Cardiac muscle cell (in vitro differentiated cells and primary cell): ENCODE measurements around the gene ARL11. TPM values are rescaled to one million over a fixed set of nuclear protein-coding genes. Genes with fewer than 3 reads are reported as not detected.
"Not testable (repeated sequence)": the region's sequence is repeated elsewhere in the genome, so short reads cannot be mapped to it uniquely, and the experiment has no call there.

Source experiments
- DNase-seq, 2 donors: peaks; one replicate each; pipeline versions ENCODE4 v3.0.0 to v3.0.0-alpha.2; 2010 to 2017; ENCODE audit warnings: low read depth in 1 of 2, low spot score in 1 of 2
- H3K27ac ChIP-seq: fragments of 200-600 bp; sonication (generic); 2 replicates; pipeline ENCODE4 v1.5.1; 2016
- H3K27me3 ChIP-seq: fragments of 200-600 bp; sonication (generic); 2 replicates; pipeline ENCODE4 v1.6.0; 2016; ENCODE audit warnings: control low read depth
- H3K36me3 ChIP-seq: fragments of 200-600 bp; sonication (generic); 2 replicates; pipeline ENCODE4 v1.5.1; 2016; ENCODE audit warnings: control low read depth
- H3K4me1 ChIP-seq: fragments of 200-600 bp; sonication (generic); 2 replicates; pipeline ENCODE4 v1.8.1; 2017; ENCODE audit warnings: low read depth, mild to moderate bottlenecking, mixed run types
- H3K4me3 ChIP-seq: fragments of 200-600 bp; sonication (generic); 2 replicates; pipeline ENCODE4 v1.5.1; 2016; ENCODE audit warnings: mild to moderate bottlenecking
- H3K9me3 ChIP-seq: fragments of 200-600 bp; sonication (generic); 2 replicates; pipeline ENCODE4 v1.5.1; 2017; ENCODE audit warnings: low read depth, mild to moderate bottlenecking, control low read depth
- polyA plus RNA-seq: library from polyadenylated mRNA; unstranded; fragments of >200 nt; fragmentation: Nextera tagmentation; extraction: Ambion mirVana; gene quantifications from 2 replicates; pipeline ENCODE4 v1.2.1, GENCODE V29; 2016
- total RNA-seq: library from RNA; depleted of rRNA; stranded (reverse); fragments of >200 nt; gene quantifications from 2 replicates; pipeline ENCODE4 v1.2.3, GENCODE V29; 2016
- TF ChIP-seq, protein P1 (sequence below): IDR thresholded peaks from 2 replicates; pipeline ENCODE4 v1.5.1; 2012; ENCODE audit warnings: low read depth, mild to moderate bottlenecking, low read length

The ARL11 gene
- total and polyA plus RNA-seq, 2 experiments from 2014 or later = 0.21 TPM

DNA sequence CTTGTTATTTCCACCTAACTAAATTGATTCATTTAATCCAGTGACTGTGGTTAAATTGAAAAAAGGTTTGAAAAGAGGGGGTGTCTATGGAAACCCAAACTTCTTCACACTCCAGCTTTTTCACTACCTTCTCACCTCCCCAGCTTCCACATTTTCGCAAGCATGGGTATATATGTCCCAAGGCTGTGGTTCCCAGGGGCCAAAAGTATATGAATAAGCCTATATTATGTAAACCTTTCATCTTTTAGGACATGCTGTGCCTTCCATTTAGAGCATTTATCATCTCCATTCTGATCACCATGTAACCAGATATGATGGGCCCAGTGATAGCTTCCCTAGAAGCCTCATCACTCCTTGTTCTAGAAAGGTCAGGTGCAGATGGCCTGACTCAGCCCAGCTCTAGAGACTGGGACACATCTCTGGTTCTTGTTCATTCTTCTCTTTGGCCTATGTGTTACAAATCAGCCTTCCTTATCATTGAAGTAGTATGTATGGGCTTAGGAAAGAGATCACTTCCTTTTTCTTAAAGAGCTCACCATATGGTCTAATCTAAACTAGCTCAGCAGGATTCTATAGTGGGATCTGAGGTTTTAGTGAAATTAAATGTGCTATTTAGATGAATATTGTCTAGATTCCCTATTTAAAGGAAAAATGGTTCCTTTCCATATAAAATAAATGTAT, 19.5 kb upstream of the ARL11 start:
- no peak for DNase-seq
- peaks cover 12% of the 10 kb centered on the region for H3K4me1 ChIP-seq
- H3K27ac ChIP-seq = no peak overlapping the region
- H3K27me3 ChIP-seq = no peaks in the 10 kb centered on the region
- H3K4me3 ChIP-seq = no peak overlapping the region
- no peaks in the 10 kb centered on the region for H3K36me3 ChIP-seq
- TF ChIP-seq, protein P1, sequence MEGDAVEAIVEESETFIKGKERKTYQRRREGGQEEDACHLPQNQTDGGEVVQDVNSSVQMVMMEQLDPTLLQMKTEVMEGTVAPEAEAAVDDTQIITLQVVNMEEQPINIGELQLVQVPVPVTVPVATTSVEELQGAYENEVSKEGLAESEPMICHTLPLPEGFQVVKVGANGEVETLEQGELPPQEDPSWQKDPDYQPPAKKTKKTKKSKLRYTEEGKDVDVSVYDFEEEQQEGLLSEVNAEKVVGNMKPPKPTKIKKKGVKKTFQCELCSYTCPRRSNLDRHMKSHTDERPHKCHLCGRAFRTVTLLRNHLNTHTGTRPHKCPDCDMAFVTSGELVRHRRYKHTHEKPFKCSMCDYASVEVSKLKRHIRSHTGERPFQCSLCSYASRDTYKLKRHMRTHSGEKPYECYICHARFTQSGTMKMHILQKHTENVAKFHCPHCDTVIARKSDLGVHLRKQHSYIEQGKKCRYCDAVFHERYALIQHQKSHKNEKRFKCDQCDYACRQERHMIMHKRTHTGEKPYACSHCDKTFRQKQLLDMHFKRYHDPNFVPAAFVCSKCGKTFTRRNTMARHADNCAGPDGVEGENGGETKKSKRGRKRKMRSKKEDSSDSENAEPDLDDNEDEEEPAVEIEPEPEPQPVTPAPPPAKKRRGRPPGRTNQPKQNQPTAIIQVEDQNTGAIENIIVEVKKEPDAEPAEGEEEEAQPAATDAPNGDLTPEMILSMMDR = no peak
- H3K9me3 ChIP-seq = no peaks in the 10 kb centered on the region

DNA sequence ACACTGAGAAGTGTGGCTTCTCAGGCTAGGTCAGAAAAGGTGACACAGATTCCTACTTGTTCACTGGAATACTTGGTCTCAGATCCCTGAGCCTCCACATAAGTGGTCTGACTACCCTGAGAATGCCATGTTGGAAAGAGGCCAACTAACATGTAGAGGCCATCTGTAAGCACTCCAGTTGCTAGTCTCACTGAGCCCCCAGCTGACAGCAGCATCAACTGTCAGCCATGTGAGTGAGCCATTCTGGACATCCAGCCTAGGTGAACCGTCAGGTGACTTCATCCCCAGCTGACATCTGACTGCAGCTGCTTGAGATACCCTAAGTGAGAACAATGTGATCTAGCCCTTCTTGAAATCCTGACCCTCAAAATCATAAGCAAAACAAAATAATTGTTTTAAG, 18.1 kb upstream of the ARL11 start:
- peaks cover 8% of the 10 kb centered on the region for H3K4me1 ChIP-seq
- no peak overlapping the region for H3K4me3 ChIP-seq
- no peaks in the 10 kb centered on the region for H3K9me3 ChIP-seq
- peak overlapping the region; percentile 67 for H3K27ac ChIP-seq
- TF ChIP-seq, protein P1 = no peak
- H3K27me3 ChIP-seq = no peaks in the 10 kb centered on the region
- peak in 1 of 2 donors; percentile 93 for DNase-seq
- no peaks in the 10 kb centered on the region for H3K36me3 ChIP-seq

- H3K4me3 ChIP-seq, DNase-seq, H3K27me3 ChIP-seq, H3K9me3 ChIP-seq, H3K36me3 ChIP-seq, H3K27ac ChIP-seq: not testable (repeated sequence)
- peaks cover 15% of the 10 kb centered on the region for H3K4me1 ChIP-seq
Measured at GRCh38 chr13:49612042-49612441, 16.3 kb upstream of the ARL11 start.

GRCh38 chr13:49615836-49616675, 12.3 kb upstream of the ARL11 start:
- TF ChIP-seq, protein P1 = no peak
- Histone ChIP-seq H3K27me3 (no peaks in the 10 kb centered on the region), H3K27ac (peak overlapping the region; percentile 65), H3K9me3 (no peaks in the 10 kb centered on the region), H3K4me3 (no peak overlapping the region), H3K4me1 (peaks cover 7% of the 10 kb centered on the region), H3K36me3 (no peaks in the 10 kb centered on the region)
- DNase-seq = peak in 1 of 2 donors; percentile 9

GRCh38 chr13:49616676-49617065, 11.6 kb upstream of the ARL11 start:
- peak overlapping the region; percentile 65 for H3K27ac ChIP-seq
- TF ChIP-seq, protein P1 = no peak
- no peaks in the 10 kb centered on the region for H3K27me3 ChIP-seq
- no peak overlapping the region for H3K4me3 ChIP-seq
- no peak for DNase-seq
- no peaks in the 10 kb centered on the region for H3K9me3 ChIP-seq
- H3K36me3 ChIP-seq = no peaks in the 10 kb centered on the region
- H3K4me1 ChIP-seq = peaks cover 7% of the 10 kb centered on the region

DNA sequence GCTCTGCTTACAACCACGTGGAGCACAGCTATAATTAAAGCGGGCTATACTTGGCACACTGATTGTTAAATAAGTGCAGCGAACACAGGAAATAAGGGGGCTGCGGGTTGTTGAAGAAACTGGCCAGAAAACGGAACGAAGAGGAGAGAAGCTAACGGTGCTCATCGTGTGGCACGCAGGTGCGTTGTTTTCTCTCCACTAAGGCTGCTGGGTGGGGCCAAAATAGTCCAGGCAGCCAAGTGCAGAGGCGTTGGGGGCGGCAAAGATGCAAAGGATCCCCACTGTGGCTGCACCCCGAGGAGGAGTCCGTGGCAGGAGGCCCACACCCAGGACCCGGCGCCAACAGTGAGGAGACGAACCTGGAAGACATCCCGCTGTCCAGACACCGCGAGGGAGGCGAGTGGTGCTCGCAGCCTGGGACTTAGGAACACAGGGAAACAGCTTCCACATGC, 8.1 kb upstream of the ARL11 start:
- Histone ChIP-seq H3K4me3 (no peak overlapping the region), H3K27me3 (no peaks in the 10 kb centered on the region), H3K4me1 (peaks cover 7% of the 10 kb centered on the region), H3K9me3 (no peaks in the 10 kb centered on the region), H3K36me3 (no peaks in the 10 kb centered on the region), H3K27ac (no peak overlapping the region)
- TF ChIP-seq, protein P1 = no peak
- no peak for DNase-seq
